Activated T-cell treated with anti-CD3 and anti-CD28 coated beads, Interleukin-2, amount 50 U/mL, for 24 hours (primary cell): Measurements from ENCODE around the gene ADORA1.

Experiments
- DNase-seq: peaks from one replicate; pipeline ENCODE4 v3.0.0-alpha.2; 2020
- H3K27ac Mint-ChIP-seq: 2 replicates; pipeline ENCODE4 v1.8.0; 2020; ENCODE audit warnings: mild to moderate bottlenecking, mixed read lengths
- H3K27me3 Mint-ChIP-seq: 2 replicates; pipeline ENCODE4 v1.8.0; 2020; ENCODE audit warnings: mixed read lengths
- H3K36me3 Mint-ChIP-seq: 2 replicates; pipeline ENCODE4 v1.8.0; 2020; ENCODE audit warnings: low read depth, mixed read lengths
- H3K4me1 Mint-ChIP-seq: 2 replicates; pipeline ENCODE4 v1.8.0; 2020; ENCODE audit warnings: low read depth, mixed read lengths
- H3K4me3 Mint-ChIP-seq: 2 replicates; pipeline ENCODE4 v1.8.0; 2020; ENCODE audit warnings: mild to moderate bottlenecking, moderate library complexity, mixed read lengths
- H3K9me3 Mint-ChIP-seq: 2 replicates; pipeline ENCODE4 v1.8.0; 2020; ENCODE audit warnings: mixed read lengths

The ADORA1 gene

GRCh38 chr1:203172184-203173010 is 44.9 kb downstream of the ADORA1 start:
- Mint-ChIP-seq H3K27me3 (no peaks in the 10 kb centered on the region), H3K36me3 (no peaks in the 10 kb centered on the region), H3K9me3 (no peaks in the 10 kb centered on the region), H3K4me1 (no peaks in the 10 kb centered on the region), H3K27ac (no peak overlapping the region), H3K4me3 (no peak overlapping the region)
- peak; percentile 60 for DNase-seq

- Mint-ChIP-seq H3K4me3 (no peak overlapping the region), H3K9me3 (no peaks in the 10 kb centered on the region), H3K27ac (no peak overlapping the region), H3K27me3 (peaks cover 4% of the 10 kb centered on the region), H3K36me3 (no peaks in the 10 kb centered on the region), H3K4me1 (no peaks in the 10 kb centered on the region)
- no peak for DNase-seq
Observed at GRCh38 chr1:203173011-203173555, 45.6 kb downstream of the ADORA1 start.

DNA sequence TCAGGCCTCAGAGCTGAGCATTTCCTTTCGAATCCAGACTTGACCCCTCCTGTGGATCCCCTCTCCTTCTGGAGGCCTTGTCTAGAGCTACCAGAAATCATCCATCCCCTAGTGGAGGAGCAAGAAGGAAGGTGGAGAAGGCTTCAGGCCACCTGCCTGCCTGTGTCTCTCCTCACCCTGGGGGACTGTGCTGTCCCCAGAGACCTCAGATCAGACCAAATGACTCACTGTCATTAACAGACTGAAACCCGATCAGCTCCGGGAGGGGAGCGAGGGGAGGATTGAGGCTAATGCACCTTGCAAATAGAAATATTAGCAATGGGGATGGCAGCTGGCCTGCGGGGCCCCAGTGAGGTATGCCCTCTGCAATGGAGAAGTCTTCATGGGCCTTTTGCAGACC is 46.0 kb downstream of the ADORA1 start:
- H3K36me3 Mint-ChIP-seq, result no peaks in the 10 kb centered on the region
- H3K27ac Mint-ChIP-seq, result no peak overlapping the region
- DNase-seq, result no peak
- no peaks in the 10 kb centered on the region for H3K9me3 Mint-ChIP-seq
- no peaks in the 10 kb centered on the region for H3K4me1 Mint-ChIP-seq
- peaks cover 4% of the 10 kb centered on the region for H3K27me3 Mint-ChIP-seq
- H3K4me3 Mint-ChIP-seq, result no peak overlapping the region

DNA sequence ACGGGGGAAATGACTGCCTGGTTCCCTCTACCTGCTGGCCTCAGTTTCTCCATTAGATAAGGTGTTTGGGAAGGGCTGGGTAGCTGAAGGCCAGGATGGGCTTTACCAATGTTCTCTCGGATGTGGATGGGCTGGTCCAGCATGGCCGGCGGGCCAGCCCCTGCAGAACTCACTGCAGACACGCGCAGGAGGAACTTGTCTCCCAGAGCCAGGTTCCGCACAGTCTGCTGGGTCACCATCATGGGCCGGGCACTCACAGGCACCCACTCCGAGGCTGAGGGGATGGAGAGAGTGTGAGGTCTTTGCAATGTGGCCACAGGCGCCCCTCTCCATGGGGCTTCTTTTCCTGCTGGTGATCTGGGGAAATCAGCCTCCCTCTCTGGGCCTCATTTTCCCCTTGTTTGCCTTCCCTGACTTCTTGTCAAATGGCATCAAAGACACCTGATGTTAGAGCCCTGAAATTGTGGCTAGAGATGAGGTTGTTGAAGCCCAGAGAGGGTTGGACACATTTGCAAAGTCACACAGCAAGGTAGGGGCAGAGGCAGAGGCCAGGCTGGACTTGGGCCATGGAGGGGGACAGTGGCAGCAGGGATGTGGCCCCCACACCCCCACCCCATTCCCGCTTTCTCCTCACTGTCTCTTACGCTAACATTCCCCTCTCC is 46.9 kb downstream of the ADORA1 start:
- DNase-seq, result no peak
- no peak overlapping the region for H3K27ac Mint-ChIP-seq
- no peaks in the 10 kb centered on the region for H3K36me3 Mint-ChIP-seq
- H3K27me3 Mint-ChIP-seq, result peaks cover 4% of the 10 kb centered on the region
- H3K4me3 Mint-ChIP-seq, result no peak overlapping the region
- H3K9me3 Mint-ChIP-seq, result no peaks in the 10 kb centered on the region
- no peaks in the 10 kb centered on the region for H3K4me1 Mint-ChIP-seq

DNA sequence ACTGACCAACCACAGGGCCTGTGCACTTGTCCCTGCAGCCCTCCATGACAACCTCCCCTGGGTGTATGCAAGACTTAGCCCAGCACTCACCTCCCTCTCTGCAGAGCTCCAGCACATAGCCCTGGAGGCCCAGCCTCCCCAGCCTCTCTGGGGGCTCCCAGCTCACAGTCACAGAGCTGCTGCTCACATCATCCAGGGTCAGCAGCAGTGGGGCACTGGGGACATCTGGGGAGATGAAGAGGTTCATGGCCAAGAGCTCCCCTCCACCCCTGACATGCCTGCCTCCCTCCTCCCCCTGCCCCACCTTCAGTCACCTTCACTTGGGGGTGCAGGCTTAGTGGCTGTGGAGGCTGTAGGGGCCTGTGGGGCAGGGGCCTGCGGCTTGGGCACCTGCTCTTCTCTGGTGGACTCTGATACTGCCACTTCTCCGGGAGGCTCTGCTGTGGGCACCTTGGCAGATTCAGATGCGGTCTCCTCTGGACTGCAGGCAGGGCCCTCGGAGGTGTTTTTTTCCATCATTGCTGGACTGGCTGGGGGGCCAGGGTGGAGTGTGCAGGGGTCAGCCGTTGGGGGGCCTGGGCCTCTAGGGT is 47.8 kb downstream of the ADORA1 start, which contains the start of gene MYBPH:
TSS of gene MYBPH (minus strand) at position 590 of the 590 bp plus-strand sequence. CDS start at position 519, 71 bp downstream.
- Mint-ChIP-seq H3K27ac (no peak within 1 kb of the TSS), H3K27me3 (peaks cover 4% of the 10 kb centered on the region), H3K36me3 (no peaks in the 10 kb centered on the region), H3K4me1 (no peaks in the 10 kb centered on the region), H3K9me3 (no peaks in the 10 kb centered on the region), H3K4me3 (no peak within 1 kb of the TSS)
- no peak for DNase-seq

GRCh38 chr1:203175827-203176241 is 48.3 kb downstream of the ADORA1 start:
- Mint-ChIP-seq H3K4me3 (no peak overlapping the region), H3K4me1 (no peaks in the 10 kb centered on the region), H3K36me3 (no peaks in the 10 kb centered on the region), H3K9me3 (no peaks in the 10 kb centered on the region), H3K27ac (no peak overlapping the region), H3K27me3 (peaks cover 4% of the 10 kb centered on the region)
- no peak for DNase-seq

DNA sequence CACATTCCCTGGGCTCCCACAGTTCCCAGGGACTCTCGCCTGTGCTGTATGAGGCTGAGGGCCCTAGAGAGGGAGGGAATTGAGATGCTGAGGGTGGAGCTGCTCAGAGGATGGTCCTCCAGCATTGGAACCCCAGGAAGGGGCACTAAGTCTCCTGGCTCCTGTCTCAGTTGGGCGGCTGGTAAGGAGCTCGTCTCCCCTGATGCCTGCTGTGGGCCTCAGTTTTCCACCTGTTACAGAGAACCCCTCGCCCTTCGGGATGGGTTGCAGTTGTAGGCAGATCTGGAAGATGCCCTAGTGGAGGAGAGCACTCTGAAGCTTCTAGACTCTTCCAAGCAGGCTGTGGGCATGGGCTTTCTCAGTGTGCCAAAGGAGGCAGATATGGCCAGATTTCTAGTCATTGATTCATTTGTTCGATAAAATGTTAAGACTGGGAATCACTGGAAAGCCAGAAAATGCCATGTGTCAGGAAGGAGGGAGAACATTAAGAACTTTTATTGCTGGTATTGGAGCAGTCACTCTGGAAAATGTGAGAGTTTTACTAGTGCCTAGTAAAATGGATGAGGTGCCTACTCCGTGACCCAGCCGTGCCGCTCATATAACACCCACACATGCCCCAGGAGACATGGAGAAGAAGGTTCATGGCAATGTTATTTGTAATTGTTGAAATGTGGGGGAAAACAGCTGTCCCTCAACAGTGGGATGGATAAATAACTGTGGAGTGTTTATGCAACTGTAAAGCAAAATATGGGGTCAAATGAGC is 48.9 kb downstream of the ADORA1 start:
- H3K36me3 Mint-ChIP-seq, result no peaks in the 10 kb centered on the region
- no peak for DNase-seq
- no peak overlapping the region for H3K27ac Mint-ChIP-seq
- H3K9me3 Mint-ChIP-seq, result no peaks in the 10 kb centered on the region
- no peak overlapping the region for H3K4me3 Mint-ChIP-seq
- no peaks in the 10 kb centered on the region for H3K4me1 Mint-ChIP-seq
- peaks cover 4% of the 10 kb centered on the region for H3K27me3 Mint-ChIP-seq

GRCh38 chr1:203177036-203177405 is 49.5 kb downstream of the ADORA1 start:
- H3K36me3 Mint-ChIP-seq, result no peaks in the 10 kb centered on the region
- H3K27me3 Mint-ChIP-seq, result peaks cover 4% of the 10 kb centered on the region

DNA sequence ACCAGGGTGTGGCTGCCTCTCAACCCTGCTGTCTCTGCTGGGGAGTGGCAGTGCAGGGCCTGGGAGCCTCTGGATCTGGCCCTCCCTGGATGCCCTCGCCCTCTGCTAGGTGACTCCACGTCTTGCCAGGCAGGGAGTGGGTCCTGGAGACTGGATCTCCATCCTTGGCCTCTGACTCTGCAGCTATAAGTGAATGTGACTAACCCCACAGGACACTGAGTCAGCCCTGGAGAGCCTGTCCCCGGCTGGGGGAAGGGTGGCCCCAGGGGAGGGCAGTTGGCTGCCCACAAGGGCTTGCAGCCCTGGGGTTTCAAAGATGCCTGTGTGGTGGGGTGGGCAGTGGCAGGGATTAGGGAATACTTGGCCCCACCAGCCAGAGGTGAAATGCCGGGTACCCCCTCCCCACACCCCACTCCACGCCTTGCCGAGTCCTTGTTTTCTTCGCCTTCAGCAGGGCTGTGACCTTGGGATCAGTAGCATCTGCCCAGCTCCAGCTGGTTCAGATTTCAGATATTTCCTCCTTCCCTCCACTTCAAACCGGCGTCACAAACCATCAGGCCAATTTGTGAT is 50.0 kb downstream of the ADORA1 start:
- no peaks in the 10 kb centered on the region for H3K4me1 Mint-ChIP-seq
- H3K27ac Mint-ChIP-seq, result no peak overlapping the region
- no peak for DNase-seq
- H3K27me3 Mint-ChIP-seq, result peaks cover 4% of the 10 kb centered on the region
- H3K36me3 Mint-ChIP-seq, result no peaks in the 10 kb centered on the region
- no peak overlapping the region for H3K4me3 Mint-ChIP-seq
- no peaks in the 10 kb centered on the region for H3K9me3 Mint-ChIP-seq

More at GRCh38 chr1:203177036-203177405, 49.5 kb downstream of the ADORA1 start:
- Mint-ChIP-seq H3K27ac (no peak overlapping the region), H3K9me3 (no peaks in the 10 kb centered on the region), H3K4me3 (no peak overlapping the region), H3K4me1 (no peaks in the 10 kb centered on the region)
- DNase-seq, result no peak

- H3K36me3 Mint-ChIP-seq, result no peaks in the 10 kb centered on the region
- DNase-seq, result no peak
- H3K4me1 Mint-ChIP-seq, result no peaks in the 10 kb centered on the region
- no peaks in the 10 kb centered on the region for H3K9me3 Mint-ChIP-seq
- peaks cover 4% of the 10 kb centered on the region for H3K27me3 Mint-ChIP-seq
- no peak overlapping the region for H3K27ac Mint-ChIP-seq
- no peak overlapping the region for H3K4me3 Mint-ChIP-seq
Observed at GRCh38 chr1:203178083-203178482, 50.6 kb downstream of the ADORA1 start.

DNA sequence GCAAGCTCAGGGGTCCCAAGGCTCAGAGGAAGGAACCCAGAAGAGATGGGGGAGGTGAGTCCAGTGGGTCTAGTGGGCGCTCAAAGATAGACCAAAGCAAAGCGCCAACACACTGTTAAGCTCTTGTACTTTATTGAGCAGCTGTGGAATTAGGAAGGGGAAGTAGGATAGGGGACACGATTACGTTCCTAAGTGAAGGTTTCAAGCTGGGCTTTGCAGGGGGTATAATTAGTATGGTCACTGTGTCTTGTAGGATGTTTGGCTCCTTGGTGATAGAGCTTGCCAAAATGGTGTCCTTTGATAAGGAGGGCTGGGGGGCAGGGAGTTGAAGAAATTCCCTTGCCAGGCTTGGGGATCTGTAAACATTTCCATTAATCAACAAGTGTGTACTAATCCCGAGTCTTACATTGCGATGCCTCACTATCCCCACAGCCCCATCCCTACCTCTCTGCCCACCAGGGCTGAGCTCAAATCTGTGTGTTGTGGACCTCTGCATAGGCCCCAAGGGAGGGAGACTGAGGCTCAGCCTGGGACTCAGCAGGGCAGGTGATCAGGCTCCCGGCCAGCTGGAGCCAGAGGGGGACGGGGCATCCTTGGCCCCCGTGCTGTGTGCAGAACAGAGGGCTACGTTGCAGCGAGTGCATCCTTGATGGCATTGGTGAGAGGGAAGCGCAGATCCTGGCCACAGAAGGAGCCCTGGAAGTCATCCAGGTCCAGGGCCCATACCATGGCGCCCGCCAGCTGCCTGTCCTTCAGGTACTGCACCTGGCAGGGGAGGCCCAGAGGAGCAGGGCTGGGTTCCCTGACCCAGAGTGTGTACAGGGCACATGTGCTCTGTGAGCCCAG is 51.5 kb downstream of the ADORA1 start:
- no peak overlapping the region for H3K4me3 Mint-ChIP-seq
- no peaks in the 10 kb centered on the region for H3K4me1 Mint-ChIP-seq
- H3K9me3 Mint-ChIP-seq, result no peaks in the 10 kb centered on the region
- DNase-seq, result no peak
- H3K36me3 Mint-ChIP-seq, result no peaks in the 10 kb centered on the region
- H3K27me3 Mint-ChIP-seq, result peaks cover 4% of the 10 kb centered on the region
- H3K27ac Mint-ChIP-seq, result no peak overlapping the region

DNA sequence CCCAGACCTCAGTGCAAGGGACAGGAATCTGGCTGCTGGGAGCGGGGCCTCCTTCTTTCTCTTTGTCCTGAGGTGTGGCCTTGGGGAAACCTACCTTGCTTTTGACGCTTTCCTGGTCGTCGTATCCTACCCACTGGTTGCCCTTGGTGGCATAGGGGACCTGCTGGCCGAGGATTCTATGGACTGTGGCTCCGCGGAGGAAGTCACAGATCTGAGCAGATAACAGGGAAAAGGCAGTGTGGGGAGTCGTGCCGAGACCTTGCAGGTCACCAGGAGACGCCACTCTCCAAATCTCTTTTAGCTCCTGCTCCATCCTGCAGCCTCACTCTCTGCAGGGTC is 52.1 kb downstream of the ADORA1 start:
- DNase-seq, result no peak
- Mint-ChIP-seq H3K36me3 (no peaks in the 10 kb centered on the region), H3K9me3 (no peaks in the 10 kb centered on the region), H3K27ac (no peak overlapping the region), H3K4me1 (no peaks in the 10 kb centered on the region), H3K4me3 (no peak overlapping the region), H3K27me3 (peaks cover 4% of the 10 kb centered on the region)

DNA sequence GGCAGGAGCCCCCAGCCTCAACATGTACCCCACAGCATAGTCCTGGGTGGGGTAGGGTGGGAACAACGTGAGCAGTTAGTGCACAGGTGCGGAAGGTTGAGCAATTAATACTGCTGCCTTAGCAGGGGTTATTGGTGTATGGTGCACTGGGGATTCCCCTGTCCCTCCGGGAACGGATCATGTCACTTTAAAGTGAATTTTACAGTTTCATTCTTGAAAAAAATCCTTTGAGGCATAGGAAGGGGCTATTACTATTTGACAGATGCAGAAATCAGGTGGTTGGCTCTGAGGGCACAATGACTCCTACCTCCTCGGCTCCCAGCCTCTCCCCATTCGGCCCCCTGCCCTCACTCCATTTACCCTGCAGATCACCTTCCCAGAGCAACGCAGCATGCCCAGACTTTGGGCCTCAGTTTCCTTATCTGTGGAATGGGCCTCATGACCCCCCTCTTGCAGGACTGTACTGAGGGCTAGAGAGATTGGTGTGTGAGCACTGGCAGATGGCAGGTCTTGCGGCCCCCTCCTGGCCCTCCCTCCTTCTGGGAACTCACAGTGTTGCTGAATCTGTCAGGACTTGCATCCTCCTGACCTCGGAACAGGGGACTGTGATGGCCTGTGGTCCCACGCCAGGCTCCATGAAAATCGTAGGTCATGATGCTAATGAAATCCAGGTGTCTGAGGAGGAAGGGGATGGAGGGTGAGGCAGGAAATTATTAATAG is 53.2 kb downstream of the ADORA1 start:
- Mint-ChIP-seq H3K27me3 (peaks cover 4% of the 10 kb centered on the region), H3K4me3 (no peak overlapping the region), H3K4me1 (no peaks in the 10 kb centered on the region), H3K27ac (no peak overlapping the region), H3K9me3 (no peaks in the 10 kb centered on the region), H3K36me3 (no peaks in the 10 kb centered on the region)
- DNase-seq, result no peak
